Esophagus squamous epithelium (tissue), 5 donors: ENCODE measurements around the gene NR5A2. TPM values are rescaled to one million over a fixed set of nuclear protein-coding genes. Genes with fewer than 3 reads are reported as not detected.
"Not testable (repeated sequence)": the region's sequence is repeated elsewhere in the genome, so short reads cannot be mapped to it uniquely, and the experiment has no call there.

Source experiments
- DNase-seq: peaks from one replicate; lab custom pipeline; 2025; lab: John Stamatoyannopoulos, UW
- H3K27ac ChIP-seq, 4 donors: fragments of 200-600 bp; sonication (generic); one replicate each; pipeline ENCODE4 v1.5.1; 2016 to 2019; ENCODE audit warnings: mild to moderate bottlenecking in 1 of 4
- H3K27me3 ChIP-seq, 4 donors: fragments of 200-600 bp; sonication (generic); 1 replicate in 3 of 4; 2 replicates in 1 of 4; pipeline versions ENCODE4 v1.5.1 to v1.6.0; 2017 to 2021; ENCODE audit warnings: antibody characterized with exemption in 1 of 4
- H3K36me3 ChIP-seq, 3 donors: fragments of 200-600 bp; sonication (generic); one replicate each; pipeline ENCODE4 v1.5.1; 2016 to 2019
- H3K4me1 ChIP-seq, 3 donors: fragments of 200-600 bp; sonication (generic); one replicate each; pipeline ENCODE4 v1.5.1; 2017 to 2019
- H3K4me3 ChIP-seq, 4 donors: fragments of 200-600 bp; sonication (generic); 1 replicate in 3 of 4; 2 replicates in 1 of 4; pipeline ENCODE4 v1.5.1; 2016 to 2019; ENCODE audit warnings: mild to moderate bottlenecking in 2 of 4, moderate library complexity in 1 of 4
- H3K9me3 ChIP-seq, 3 donors: fragments of 200-600 bp; sonication (generic); one replicate each; pipeline ENCODE4 v1.5.1; 2016 to 2019
- POLR2A ChIP-seq, 4 donors: fragments of 450-650 bp; IDR thresholded peaks; one replicate each; pipeline ENCODE4 v1.6.1; 2017; ENCODE audit warnings: antibody characterized with exemption in 4 of 4, mild to moderate bottlenecking in 4 of 4, moderate library complexity in 3 of 4
- WGBS, 2 donors: methylation state at CpG; one replicate each; pipeline ENCODE4 v1.1.5; 2018; 5-methylcytosine and 5-hydroxymethylcytosine counted together
- intact Hi-C: fragments of 100-400 bp; cut with DNase I; formaldehyde crosslinking; loops from one replicate; pipeline ENCODE4 v1.15.0; 2022
- total RNA-seq, 4 donors: library from RNA; depleted of rRNA; stranded (reverse); fragments of >200 nt; gene quantifications; one replicate each; pipeline ENCODE4 v1.1.0, GENCODE V29; 2016
- TF ChIP-seq, protein P1 (sequence below), 6 experiments: fragments of 450-650 bp in 4 of 6; fragments of 200-600 bp in 2 of 6; sonication (generic) in 2 of 6; IDR thresholded peaks; one replicate each; pipeline ENCODE4 v1.5.1; 2016 to 2019; ENCODE audit warnings: antibody characterized with exemption in 6 of 6, mild to moderate bottlenecking in 4 of 6, moderate library complexity in 4 of 6
- donor health status: DM: yes; HTN: yes; CAD: no.

Gene NR5A2
- total RNA-seq, 4 donors from 2014 or later, result 0.30 to 4.2 (median 0.87) TPM

DNA sequence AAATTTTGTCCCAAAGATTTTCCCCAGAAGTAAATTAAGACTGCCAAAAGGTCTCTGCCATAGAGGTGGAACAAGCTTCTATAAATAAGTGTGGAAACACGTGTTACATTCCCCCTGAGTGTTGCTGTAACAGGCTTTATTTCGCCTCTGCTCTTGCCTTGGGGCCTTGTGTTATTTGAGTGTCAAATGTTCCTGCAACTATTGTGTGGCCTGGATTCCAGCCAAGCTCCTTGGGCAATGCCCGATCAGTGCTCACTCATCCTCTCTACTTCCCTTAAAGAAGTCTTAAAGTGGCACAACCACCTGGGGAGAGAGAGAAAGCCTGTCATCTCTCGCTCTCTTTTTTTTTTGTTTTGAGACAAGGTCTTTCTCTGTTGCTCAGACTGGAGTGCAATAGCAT, 156.7 kb downstream of the NR5A2 start:
- H3K4me1 ChIP-seq, result peaks cover 0 to 16% (median 4%) of the 10 kb centered on the region in 3 donors
- intact Hi-C loops, result no loop called here
- peaks cover 0 to 56% (median 0%) of the 10 kb centered on the region in 4 donors for H3K27me3 ChIP-seq
- WGBS, 2 donors, result 14 to 25% methylated on average over 4 of the region's 4 CpGs
- no peaks in the 10 kb centered on the region for H3K36me3 ChIP-seq
- no peaks in the 10 kb centered on the region for H3K9me3 ChIP-seq
- H3K27ac ChIP-seq, result no peak overlapping the region
- DNase-seq, result peak; percentile 41
- no peak overlapping the region for H3K4me3 ChIP-seq
- no peak for TF ChIP-seq POLR2A (IDR thresholded peaks at IDR 0.05)
- TF ChIP-seq, protein P1, sequence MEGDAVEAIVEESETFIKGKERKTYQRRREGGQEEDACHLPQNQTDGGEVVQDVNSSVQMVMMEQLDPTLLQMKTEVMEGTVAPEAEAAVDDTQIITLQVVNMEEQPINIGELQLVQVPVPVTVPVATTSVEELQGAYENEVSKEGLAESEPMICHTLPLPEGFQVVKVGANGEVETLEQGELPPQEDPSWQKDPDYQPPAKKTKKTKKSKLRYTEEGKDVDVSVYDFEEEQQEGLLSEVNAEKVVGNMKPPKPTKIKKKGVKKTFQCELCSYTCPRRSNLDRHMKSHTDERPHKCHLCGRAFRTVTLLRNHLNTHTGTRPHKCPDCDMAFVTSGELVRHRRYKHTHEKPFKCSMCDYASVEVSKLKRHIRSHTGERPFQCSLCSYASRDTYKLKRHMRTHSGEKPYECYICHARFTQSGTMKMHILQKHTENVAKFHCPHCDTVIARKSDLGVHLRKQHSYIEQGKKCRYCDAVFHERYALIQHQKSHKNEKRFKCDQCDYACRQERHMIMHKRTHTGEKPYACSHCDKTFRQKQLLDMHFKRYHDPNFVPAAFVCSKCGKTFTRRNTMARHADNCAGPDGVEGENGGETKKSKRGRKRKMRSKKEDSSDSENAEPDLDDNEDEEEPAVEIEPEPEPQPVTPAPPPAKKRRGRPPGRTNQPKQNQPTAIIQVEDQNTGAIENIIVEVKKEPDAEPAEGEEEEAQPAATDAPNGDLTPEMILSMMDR (IDR thresholded peaks at IDR 0.05), result no peak

DNA sequence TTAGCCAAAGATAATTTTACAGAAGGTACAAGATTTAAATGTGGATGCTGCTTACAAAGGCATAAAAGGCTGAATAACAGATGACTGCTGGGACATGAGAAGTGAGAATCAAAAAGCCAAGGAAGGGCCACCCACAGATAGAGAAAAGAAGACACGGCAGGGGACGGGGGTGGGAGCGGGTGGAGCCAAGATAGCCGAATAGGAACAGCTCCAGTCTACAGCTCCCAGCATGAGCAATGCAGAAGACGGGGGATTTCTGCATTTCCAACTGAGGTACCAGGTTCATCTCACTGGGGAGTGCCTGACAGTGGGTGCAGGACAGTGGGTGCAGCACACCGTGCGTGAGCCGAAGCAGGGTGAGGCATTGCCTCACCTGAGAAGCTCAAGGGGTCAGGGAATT, 157.7 kb downstream of the NR5A2 start:
- H3K27ac ChIP-seq, H3K36me3 ChIP-seq, DNase-seq, H3K9me3 ChIP-seq, intact Hi-C loops, H3K4me3 ChIP-seq: not testable (repeated sequence)
- Histone ChIP-seq H3K27me3 (peaks cover 0 to 50% (median 0%) of the 10 kb centered on the region in 4 donors), H3K4me1 (peaks cover 0 to 16% (median 4%) of the 10 kb centered on the region in 3 donors)
- 42 to 51% methylated on average over 8 of the region's 8 CpGs for WGBS, 2 donors

DNA sequence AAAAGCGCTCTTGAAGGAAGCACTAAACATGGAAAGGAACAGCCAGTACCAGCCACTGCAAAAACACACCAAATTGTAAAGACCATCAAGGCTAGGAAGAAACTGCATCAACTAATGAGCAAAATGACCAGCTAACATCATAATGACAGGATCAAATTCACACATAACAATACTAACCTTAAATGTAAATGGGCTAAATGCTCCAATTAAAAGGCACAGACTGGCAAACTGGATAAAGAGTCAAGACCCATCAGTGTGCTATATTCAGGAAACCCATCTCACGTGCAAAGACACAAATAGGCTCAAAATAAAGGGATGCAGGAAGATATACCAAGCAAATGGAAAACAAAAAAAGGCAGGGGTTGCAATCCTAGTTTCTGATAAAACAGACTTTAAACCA, 159.8 kb downstream of the NR5A2 start:
- WGBS, 2 donors, result 73 to 95% methylated on average over 2 of the region's 2 CpGs

DNA sequence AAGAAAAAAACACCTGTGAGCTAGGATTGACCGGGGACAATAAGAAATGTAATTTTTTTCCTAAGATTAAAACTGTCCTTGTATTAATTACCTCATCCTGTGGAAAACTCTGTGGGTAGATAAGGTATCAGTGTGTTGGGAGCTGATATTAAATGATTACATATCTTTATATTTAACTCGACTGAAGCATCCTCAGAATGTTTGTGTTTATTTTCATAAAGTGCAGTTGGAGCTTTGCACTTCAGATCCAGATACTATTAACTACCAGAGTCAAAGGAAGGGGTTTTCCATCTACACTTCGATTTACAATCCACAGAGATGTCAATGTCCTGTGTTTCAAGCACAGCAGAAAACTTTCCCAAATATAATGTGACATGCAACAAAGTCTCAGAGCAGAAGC, 164.5 kb downstream of the NR5A2 start:
- WGBS, 2 donors, result 69 to 80% methylated on average over 3 of the region's 3 CpGs
- intact Hi-C loops, result no loop called here
- no peaks in the 10 kb centered on the region for H3K9me3 ChIP-seq
- H3K4me1 ChIP-seq, result peaks cover 0 to 13% (median 0%) of the 10 kb centered on the region in 3 donors
- no peak overlapping the region for H3K27ac ChIP-seq
- H3K4me3 ChIP-seq, result no peak overlapping the region
- DNase-seq, result no peak
- H3K27me3 ChIP-seq, result peaks cover 0 to 38% (median 0%) of the 10 kb centered on the region in 4 donors
- TF ChIP-seq POLR2A (IDR thresholded peaks at IDR 0.05), result no peak
- TF ChIP-seq, protein P1 (IDR thresholded peaks at IDR 0.05), result no peak
- H3K36me3 ChIP-seq, result no peaks in the 10 kb centered on the region

More for the DNA sequence above, 159.8 kb downstream of the NR5A2 start:
- H3K4me3 ChIP-seq, intact Hi-C loops, DNase-seq, H3K36me3 ChIP-seq, H3K9me3 ChIP-seq, H3K27ac ChIP-seq: not testable (repeated sequence)
- peaks cover 0 to 34% (median 0%) of the 10 kb centered on the region in 4 donors for H3K27me3 ChIP-seq
- H3K4me1 ChIP-seq, result peaks cover 0 to 16% (median 4%) of the 10 kb centered on the region in 3 donors

DNA sequence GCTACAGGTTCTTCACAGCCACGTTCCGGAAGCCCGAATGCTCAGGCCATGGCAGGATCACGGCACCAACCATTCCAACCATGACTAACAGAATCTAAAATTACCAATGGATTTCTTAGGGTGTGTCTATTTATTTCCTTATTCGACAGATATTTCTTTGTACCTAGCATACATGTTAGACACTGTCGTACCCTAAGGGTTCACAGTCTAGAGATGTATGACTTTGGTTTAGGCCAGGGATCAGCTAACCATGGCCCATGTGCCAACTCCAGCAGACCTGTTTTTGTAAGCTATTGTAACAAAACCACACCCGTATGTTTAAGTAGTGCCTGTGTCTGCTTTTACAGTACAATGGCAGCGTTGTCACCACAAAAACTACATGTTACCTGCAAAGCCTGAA, 167.0 kb downstream of the NR5A2 start:
- intact Hi-C loops, result no loop called here
- Histone ChIP-seq H3K27ac (peak overlapping the region in 1 of 4 donors; percentile 14), H3K4me1 (peaks cover 0 to 13% (median 0%) of the 10 kb centered on the region in 3 donors), H3K4me3 (no peak overlapping the region), H3K36me3 (no peaks in the 10 kb centered on the region), H3K9me3 (no peaks in the 10 kb centered on the region), H3K27me3 (peaks cover 0 to 61% (median 0%) of the 10 kb centered on the region in 4 donors)
- 44 to 45% methylated on average over 8 of the region's 8 CpGs for WGBS, 2 donors
- TF ChIP-seq, protein P1 (IDR thresholded peaks at IDR 0.05), result no peak
- TF ChIP-seq POLR2A (IDR thresholded peaks at IDR 0.05), result no peak
- no peak for DNase-seq

DNA sequence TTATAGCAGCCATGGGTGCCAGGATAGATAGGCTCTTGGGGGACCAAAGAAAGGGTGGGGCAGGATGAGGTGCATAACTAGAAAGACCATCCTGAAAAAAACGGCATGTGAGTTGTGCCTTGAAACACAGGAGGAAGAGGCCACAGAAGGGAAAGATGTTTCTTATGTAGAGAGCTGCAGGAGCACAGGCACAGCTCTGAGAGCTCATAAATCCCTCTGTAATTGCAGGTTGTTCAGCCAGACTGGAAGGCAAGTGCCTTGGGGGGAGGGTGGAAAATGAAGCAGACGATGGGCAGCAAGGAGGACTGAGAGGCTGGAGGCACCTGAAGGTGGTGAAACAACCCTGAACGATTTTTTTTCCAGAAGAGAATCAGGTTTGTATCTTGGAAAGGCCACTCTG, 170.7 kb downstream of the NR5A2 start:
- DNase-seq, result no peak
- no peaks in the 10 kb centered on the region for H3K36me3 ChIP-seq
- intact Hi-C loops, result no loop called here
- peaks cover 0 to 5% (median 0%) of the 10 kb centered on the region in 3 donors for H3K9me3 ChIP-seq
- no peak for TF ChIP-seq POLR2A (IDR thresholded peaks at IDR 0.05)
- TF ChIP-seq, protein P1 (IDR thresholded peaks at IDR 0.05), result no peak
- H3K4me1 ChIP-seq, result peaks cover 0 to 13% (median 0%) of the 10 kb centered on the region in 3 donors
- H3K27me3 ChIP-seq, result peaks cover 0 to 81% (median 0%) of the 10 kb centered on the region in 4 donors
- H3K27ac ChIP-seq, result no peak overlapping the region
- WGBS, 2 donors, result 48 to 54% methylated on average over 3 of the region's 3 CpGs
- H3K4me3 ChIP-seq, result no peak overlapping the region
